ENCODE data around the gene ATF5. TPM values are rescaled to one million over a fixed set of nuclear protein-coding genes. Genes with fewer than 3 reads are reported as not detected.

Gene ATF5
- total RNA-seq, 2 experiments from 2014 or later: 265 to 527 TPM

DNA sequence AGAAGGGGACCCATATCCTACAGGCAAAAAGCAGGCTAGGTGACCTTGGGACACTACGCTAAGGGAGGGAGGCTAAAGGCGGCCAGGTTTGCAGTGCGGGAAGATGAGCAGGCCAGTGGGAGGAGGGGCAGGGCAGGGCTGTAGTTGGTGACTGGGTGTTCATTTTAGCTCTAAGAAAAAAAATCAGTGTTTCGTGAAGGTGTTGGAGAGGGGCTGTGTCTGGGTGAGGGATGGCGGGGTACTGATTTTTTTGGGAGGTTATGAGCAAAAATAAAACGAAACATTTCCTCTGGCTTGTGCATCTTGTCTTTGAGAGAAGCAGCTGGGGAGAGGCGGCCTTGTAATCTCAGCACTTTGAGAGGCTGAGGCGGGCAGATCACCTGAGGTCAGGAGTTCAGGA lies 4.6 kb downstream of the ATF5 start:
- Histone ChIP-seq H3K36me3 (ENCODE audit: insufficient read depth, low read length) (peaks cover 49% of the 10 kb centered on the region), H3K4me3 (ENCODE audit: low read depth, low read length, poor library complexity, severe bottlenecking) (no peak overlapping the region), H3K79me2 (ENCODE audit: insufficient read depth, low read depth, low read length) (peaks cover 34% of the 10 kb centered on the region), H4K20me1 (ENCODE audit: insufficient read depth, low read length) (peaks cover 21% of the 10 kb centered on the region), H3K9me2 (ENCODE audit: insufficient read depth, low read length) (no peaks in the 10 kb centered on the region), H3K9me3 (ENCODE audit: low read length) (no peaks in the 10 kb centered on the region), H3K4me1 (ENCODE audit: insufficient read depth, low read length, poor library complexity, severe bottlenecking) (peaks cover 13% of the 10 kb centered on the region), H3K4me2 (ENCODE audit: low read length) (no peak overlapping the region), H3K27ac (ENCODE audit: low read depth, low read length, poor library complexity, severe bottlenecking) (no peak overlapping the region), H2AFZ (ENCODE audit: low read length) (no peak overlapping the region)
- CTCF ChIA-PET (ENCODE audit: unreplicated experiment): no interaction called here
- no peak for DNase-seq (ENCODE audit: low spot score)
- no peak for TF ChIP-seq EZH2phosphoT487 (IDR thresholded peaks at IDR 0.05; ENCODE audit: borderline replicate concordance, low read depth, low read length)
- POLR2A ChIA-PET: no interaction called here
- BruUV-seq (replicated peaks): no TSS peak
- intact Hi-C loops (cut with micrococcal nuclease; ENCODE audit: unreplicated experiment): no loop called here

DNA sequence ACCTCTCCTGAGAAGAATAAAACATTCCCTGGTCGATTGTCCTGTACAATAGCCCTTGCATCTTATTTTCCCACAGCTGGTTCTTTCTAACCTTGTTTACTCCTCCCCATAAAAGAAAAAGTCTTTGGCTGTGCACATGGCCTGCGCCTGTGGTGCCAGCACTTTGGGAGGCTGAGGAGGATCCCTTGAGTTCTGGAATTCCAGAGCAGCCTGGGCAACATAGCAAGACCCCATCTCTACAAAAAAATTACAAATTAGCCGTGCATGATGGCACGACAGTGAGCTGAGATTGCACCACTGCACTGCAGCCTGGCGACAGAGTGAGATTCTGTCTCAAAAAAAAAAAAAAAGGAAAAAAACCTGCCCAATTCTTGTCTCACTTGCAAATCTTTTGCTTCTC lies 7.5 kb downstream of the ATF5 start:
- CTCF ChIA-PET (ENCODE audit: unreplicated experiment): no interaction called here
- H3K36me3 ChIP-seq (ENCODE audit: insufficient read depth, low read length): peaks cover 24% of the 10 kb centered on the region
- H3K9me3 ChIP-seq (ENCODE audit: low read length): no peaks in the 10 kb centered on the region
- no peak for DNase-seq (ENCODE audit: low spot score)
- H3K27ac ChIP-seq (ENCODE audit: low read depth, low read length, poor library complexity, severe bottlenecking): no peak overlapping the region
- H3K9me2 ChIP-seq (ENCODE audit: insufficient read depth, low read length): no peaks in the 10 kb centered on the region
- peaks cover 7% of the 10 kb centered on the region for H3K79me2 ChIP-seq (ENCODE audit: insufficient read depth, low read depth, low read length)
- POLR2A ChIA-PET: no interaction called here
- H3K4me3 ChIP-seq (ENCODE audit: low read depth, low read length, poor library complexity, severe bottlenecking): no peak overlapping the region
- no peaks in the 10 kb centered on the region for H3K4me1 ChIP-seq (ENCODE audit: insufficient read depth, low read length, poor library complexity, severe bottlenecking)
- intact Hi-C loops (cut with micrococcal nuclease; ENCODE audit: unreplicated experiment): no loop called here
- H2AFZ ChIP-seq (ENCODE audit: low read length): no peak overlapping the region
- BruUV-seq (replicated peaks): no TSS peak
- H4K20me1 ChIP-seq (ENCODE audit: insufficient read depth, low read length): peaks cover 7% of the 10 kb centered on the region
- H3K4me2 ChIP-seq (ENCODE audit: low read length): no peak overlapping the region
- TF ChIP-seq, protein P1, sequence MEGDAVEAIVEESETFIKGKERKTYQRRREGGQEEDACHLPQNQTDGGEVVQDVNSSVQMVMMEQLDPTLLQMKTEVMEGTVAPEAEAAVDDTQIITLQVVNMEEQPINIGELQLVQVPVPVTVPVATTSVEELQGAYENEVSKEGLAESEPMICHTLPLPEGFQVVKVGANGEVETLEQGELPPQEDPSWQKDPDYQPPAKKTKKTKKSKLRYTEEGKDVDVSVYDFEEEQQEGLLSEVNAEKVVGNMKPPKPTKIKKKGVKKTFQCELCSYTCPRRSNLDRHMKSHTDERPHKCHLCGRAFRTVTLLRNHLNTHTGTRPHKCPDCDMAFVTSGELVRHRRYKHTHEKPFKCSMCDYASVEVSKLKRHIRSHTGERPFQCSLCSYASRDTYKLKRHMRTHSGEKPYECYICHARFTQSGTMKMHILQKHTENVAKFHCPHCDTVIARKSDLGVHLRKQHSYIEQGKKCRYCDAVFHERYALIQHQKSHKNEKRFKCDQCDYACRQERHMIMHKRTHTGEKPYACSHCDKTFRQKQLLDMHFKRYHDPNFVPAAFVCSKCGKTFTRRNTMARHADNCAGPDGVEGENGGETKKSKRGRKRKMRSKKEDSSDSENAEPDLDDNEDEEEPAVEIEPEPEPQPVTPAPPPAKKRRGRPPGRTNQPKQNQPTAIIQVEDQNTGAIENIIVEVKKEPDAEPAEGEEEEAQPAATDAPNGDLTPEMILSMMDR (conservative IDR thresholded peaks at IDR 0.05; ENCODE audit: low read length): no peak
- no peak for TF ChIP-seq EZH2phosphoT487 (IDR thresholded peaks at IDR 0.05; ENCODE audit: borderline replicate concordance, low read depth, low read length)

DNA sequence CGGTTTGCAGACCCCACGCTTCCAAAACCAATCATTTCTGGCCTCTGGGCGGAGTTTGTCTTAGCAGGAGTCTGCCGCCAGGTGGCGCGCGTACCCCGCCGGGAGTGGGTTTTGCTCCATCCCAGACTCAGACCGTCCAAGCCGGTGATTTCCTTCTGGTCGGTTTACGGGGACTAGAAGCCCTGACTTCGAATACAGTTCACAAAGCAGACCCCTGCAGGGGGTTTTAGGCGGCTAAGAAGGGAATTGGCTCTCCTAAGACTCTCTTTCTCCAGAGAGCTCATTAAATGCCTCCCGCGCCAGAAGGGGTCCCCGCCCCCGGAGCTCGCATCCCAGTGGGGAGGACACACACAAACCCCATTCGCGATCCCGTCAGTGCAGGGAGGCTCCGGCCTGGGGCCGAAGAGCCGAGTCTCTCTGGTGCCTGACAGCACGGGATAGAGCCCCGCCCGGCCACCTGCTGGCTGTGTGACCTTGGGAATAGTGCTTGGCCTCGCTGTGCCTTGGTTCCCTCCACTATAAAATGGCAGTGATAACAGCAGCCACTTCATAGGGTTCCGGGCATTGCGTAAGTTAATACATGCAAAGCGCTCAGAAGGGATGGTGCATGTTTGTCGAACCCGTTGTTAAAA lies 8.9 kb downstream of the ATF5 start:
- no peaks in the 10 kb centered on the region for H3K79me2 ChIP-seq (ENCODE audit: insufficient read depth, low read depth, low read length)
- POLR2A ChIA-PET: interaction anchor here (0.9 kb wide), 1 partner anchor 17 kb away, joined by 5 read pairs; no protein-coding TSS in a partner anchor
- no TSS peak for BruUV-seq (replicated peaks)
- H3K4me3 ChIP-seq (ENCODE audit: low read depth, low read length, poor library complexity, severe bottlenecking): no peak overlapping the region
- TF ChIP-seq, protein P1 (conservative IDR thresholded peaks at IDR 0.05; ENCODE audit: low read length): peak; percentile 97
- TF ChIP-seq EZH2phosphoT487 (IDR thresholded peaks at IDR 0.05; ENCODE audit: borderline replicate concordance, low read depth, low read length): no peak
- peaks cover 11% of the 10 kb centered on the region for H3K36me3 ChIP-seq (ENCODE audit: insufficient read depth, low read length)
- H4K20me1 ChIP-seq (ENCODE audit: insufficient read depth, low read length): no peaks in the 10 kb centered on the region
- H2AFZ ChIP-seq (ENCODE audit: low read length): no peak overlapping the region
- CTCF ChIA-PET (ENCODE audit: unreplicated experiment): no interaction called here
- no peaks in the 10 kb centered on the region for H3K9me3 ChIP-seq (ENCODE audit: low read length)
- H3K9me2 ChIP-seq (ENCODE audit: insufficient read depth, low read length): no peaks in the 10 kb centered on the region
- intact Hi-C loops (cut with micrococcal nuclease; ENCODE audit: unreplicated experiment): loop anchor here (1.0 kb wide), 1 partner anchor 45 kb away; no protein-coding TSS in a partner anchor
- DNase-seq (ENCODE audit: low spot score): peak; percentile 73
- 0 out of 2 replicates have a peak overlapping the region, but pooled peaks have one; percentile 19 for H3K4me2 ChIP-seq (ENCODE audit: low read length)
- no peak overlapping the region for H3K27ac ChIP-seq (ENCODE audit: low read depth, low read length, poor library complexity, severe bottlenecking)
- no peaks in the 10 kb centered on the region for H3K4me1 ChIP-seq (ENCODE audit: insufficient read depth, low read length, poor library complexity, severe bottlenecking)
